HepG2 (cell line): ENCODE data around the gene WDR6. TPM values are rescaled to one million over a fixed set of nuclear protein-coding genes. Genes with fewer than 3 reads are reported as not detected.
A peak's percentile ranks its signal among the peaks of the same experiment; 100 is the strongest.

Source experiments
- ERF ChIP-seq: IDR thresholded peaks from 2 replicates; pipeline ENCODE4 v1.6.1; 2018; ENCODE audit warnings: missing biosample characterization, missing genetic modification reagents
- KDM5A ChIP-seq: fragments of 200-600 bp; sonication (generic); IDR thresholded peaks from 2 replicates; pipeline ENCODE4 v1.7.0; 2018; ENCODE audit warnings: antibody characterized with exemption, mild to moderate bottlenecking, low read length, borderline replicate concordance
- MED1 ChIP-seq: sonication (generic); formaldehyde crosslinking; IDR thresholded peaks from 2 replicates; pipeline ENCODE4 v1.4.0; 2020; ENCODE audit warnings: missing genetic modification reagents
- THRA ChIP-seq: sonication (generic); formaldehyde crosslinking; IDR thresholded peaks from 2 replicates; pipeline ENCODE4 v1.4.0; 2020; ENCODE audit warnings: missing genetic modification reagents, borderline replicate concordance
- ZBTB20 ChIP-seq: sonication (generic); formaldehyde crosslinking; IDR thresholded peaks from 2 replicates; pipeline ENCODE4 v1.8.1; 2023; ENCODE audit warnings: missing genetic modification reagents, low read depth, mild to moderate bottlenecking, borderline replicate concordance
- ZHX2 ChIP-seq, 2 experiments: sonication (generic) in 1 of 2; formaldehyde crosslinking in 1 of 2; IDR thresholded peaks; 2 replicates each; pipeline versions ENCODE4 v1.6.1 to v1.9.0; 2014 to 2022; ENCODE audit warnings: antibody characterized with exemption in 1 of 2, borderline replicate concordance in 1 of 2, inconsistent platforms in 1 of 2, low read depth in 1 of 2, missing genetic modification reagents in 1 of 2
- ZNF326 ChIP-seq: sonication (generic); formaldehyde crosslinking; IDR thresholded peaks from 2 replicates; pipeline ENCODE4 v1.4.0; 2020; ENCODE audit warnings: missing genetic modification reagents, borderline replicate concordance
- ZNF333 ChIP-seq: sonication (generic); formaldehyde crosslinking; IDR thresholded peaks from 2 replicates; pipeline ENCODE4 v1.4.0; 2020; ENCODE audit warnings: mild to moderate bottlenecking, missing genetic modification reagents, borderline replicate concordance
- ZNF44 ChIP-seq: sonication (generic); formaldehyde crosslinking; IDR thresholded peaks from 2 replicates; pipeline ENCODE4 v1.5.1; 2020; ENCODE audit warnings: mild to moderate bottlenecking, missing genetic modification reagents
- ZNF530 ChIP-seq: sonication (generic); formaldehyde crosslinking; IDR thresholded peaks from 2 replicates; pipeline ENCODE4 v1.5.0; 2020; ENCODE audit warnings: low read depth, mild to moderate bottlenecking, missing genetic modification reagents
- ZNF580 ChIP-seq: IDR thresholded peaks from 2 replicates; pipeline ENCODE4 v1.6.1; 2016; ENCODE audit warnings: low read depth, borderline replicate concordance
- ZNF605 ChIP-seq: sonication (generic); formaldehyde crosslinking; IDR thresholded peaks from 2 replicates; pipeline ENCODE4 v1.8.0; 2022; ENCODE audit warnings: mild to moderate bottlenecking, missing genetic modification reagents
- ZNF784 ChIP-seq: sonication (generic); formaldehyde crosslinking; IDR thresholded peaks from 2 replicates; pipeline ENCODE4 v1.5.1; 2020; ENCODE audit warnings: missing genetic modification reagents, mild to moderate bottlenecking, borderline replicate concordance
- ZZZ3 ChIP-seq: sonication (generic); formaldehyde crosslinking; IDR thresholded peaks from 2 replicates; pipeline ENCODE4 v1.4.0; 2020; ENCODE audit warnings: missing genetic modification reagents, mild to moderate bottlenecking, borderline replicate concordance
- polyA plus RNA-seq, 8 experiments: library from polyadenylated mRNA; depleted of rRNA in 3 of 8; stranded (reverse) in 7 of 8; unstranded in 1 of 8; fragments of >200 nt; fragmentation: Illumina TruSeq in 4 of 8; extraction: Trizol in 4 of 8; gene quantifications; 2 replicates each; pipeline versions ENCODE4 v1.2.1 to v1.2.3, GENCODE V29; 2011 to 2016; ENCODE audit warnings: low read depth in 4 of 8, missing spikeins in 1 of 8, mixed read lengths in 1 of 8; ENCODE audit not compliant: insufficient read depth in 1 of 8
- total RNA-seq, 5 experiments: library from RNA; depleted of rRNA; stranded (reverse); fragments of >200 nt; fragmentation: Illumina TruSeq; extraction: Trizol; gene quantifications; 2 replicates each; pipeline ENCODE4 v1.2.3, GENCODE V29; 2016; ENCODE audit warnings: low read depth in 1 of 5
- TF ChIP-seq, protein P1 (sequence below): sonication (generic); formaldehyde crosslinking; IDR thresholded peaks from 2 replicates; pipeline ENCODE4 v1.5.0; 2020; ENCODE audit warnings: missing genetic modification reagents

WDR6 gene
- total and polyA plus RNA-seq, 2 of the 13 experiments (the other 11 are each of a cell fraction or from before 2014, with no cell fraction given): 73.4 to 139 TPM

GRCh38 chr3:49021813-49022687 is 14.9 kb downstream of the WDR6 start, which contains the start of gene NDUFAF3 (continued):
- TF ChIP-seq ZNF580 (CRISPR knock-in tag) (peak; percentile 85; the same call in 1 of the 2 replicates), ZZZ3 (no peak; the same call in 1 of the 2 replicates), ERF (CRISPR knock-in tag) (no peak; the same call in 1 of the 2 replicates), ZNF333 (CRISPR knock-in tag) (peak; percentile 89; the same call in 1 of the 2 replicates), ZNF530 (CRISPR knock-in tag) (no peak), KDM5A (peak; percentile 86), ZNF784 (CRISPR knock-in tag) (peak; percentile 64; the same call in 1 of the 2 replicates), ZNF44 (CRISPR knock-in tag) (0 out of 2 replicates have a peak, but pooled peaks have one; percentile 74), ZNF605 (CRISPR knock-in tag) (peak; percentile 84), ZNF326 (CRISPR knock-in tag) (no peak), ZHX2 (IDR thresholded peaks at IDR 0.05; ENCODE audit: low read depth) (peak; percentile 90), ZHX2 (CRISPR knock-in tag; IDR thresholded peaks at IDR 0.05; ENCODE audit: borderline replicate concordance) (peak; percentile 36), THRA (CRISPR knock-in tag) (no peak), ZBTB20 (no peak), MED1 (CRISPR knock-in tag) (peak; percentile 82)
- TF ChIP-seq, protein P1, sequence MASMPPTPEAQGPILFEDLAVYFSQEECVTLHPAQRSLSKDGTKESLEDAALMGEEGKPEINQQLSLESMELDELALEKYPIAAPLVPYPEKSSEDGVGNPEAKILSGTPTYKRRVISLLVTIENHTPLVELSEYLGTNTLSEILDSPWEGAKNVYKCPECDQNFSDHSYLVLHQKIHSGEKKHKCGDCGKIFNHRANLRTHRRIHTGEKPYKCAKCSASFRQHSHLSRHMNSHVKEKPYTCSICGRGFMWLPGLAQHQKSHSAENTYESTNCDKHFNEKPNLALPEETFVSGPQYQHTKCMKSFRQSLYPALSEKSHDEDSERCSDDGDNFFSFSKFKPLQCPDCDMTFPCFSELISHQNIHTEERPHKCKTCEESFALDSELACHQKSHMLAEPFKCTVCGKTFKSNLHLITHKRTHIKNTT (CRISPR knock-in tag): no peak
